Nephron (organoid): Measurements from ENCODE around the gene DACH1.
A peak's percentile ranks its signal among the peaks of the same experiment; 100 is the strongest.

Experiments
- H3K27ac Mint-ChIP-seq, 3 experiments: 2 replicates each; pipeline ENCODE4 v1.8.0; 2020; ENCODE audit warnings: mixed read lengths in 3 of 3, mild to moderate bottlenecking in 2 of 3, moderate library complexity in 1 of 3
- H3K27me3 Mint-ChIP-seq: 2 replicates; pipeline ENCODE4 v1.8.0; 2021; ENCODE audit warnings: low read depth, mild to moderate bottlenecking, moderate library complexity, mixed read lengths
- H3K36me3 Mint-ChIP-seq: 2 replicates; pipeline ENCODE4 v1.8.0; 2020; ENCODE audit warnings: low read depth, mixed read lengths
- H3K4me1 Mint-ChIP-seq: 2 replicates; pipeline ENCODE4 v1.8.0; 2020; ENCODE audit warnings: mixed read lengths
- H3K4me3 Mint-ChIP-seq, 3 experiments: 2 replicates each; pipeline ENCODE4 v1.8.0; 2020; ENCODE audit warnings: mild to moderate bottlenecking in 3 of 3, mixed read lengths in 3 of 3, moderate library complexity in 2 of 3
- H3K9me3 Mint-ChIP-seq: 2 replicates; pipeline ENCODE4 v1.8.0; 2020; ENCODE audit warnings: mixed read lengths
- CTCF ChIP-seq, 3 experiments: fragments of 200-600 bp; sonication (generic); IDR thresholded peaks; one replicate each; pipeline ENCODE4 v1.5.0; 2021; ENCODE audit warnings: antibody characterized with exemption in 3 of 3; ENCODE audit not compliant: unreplicated experiment in 3 of 3

Gene DACH1

GRCh38 chr13:71817335-71817734, 49.7 kb downstream of the DACH1 start:
- no peak overlapping the region for H3K27ac Mint-ChIP-seq
- no peaks in the 10 kb centered on the region for H3K27me3 Mint-ChIP-seq
- H3K4me1 Mint-ChIP-seq: peaks cover 3% of the 10 kb centered on the region
- H3K9me3 Mint-ChIP-seq: no peaks in the 10 kb centered on the region
- peaks cover 49% of the 10 kb centered on the region for H3K36me3 Mint-ChIP-seq
- H3K4me3 Mint-ChIP-seq: no peak overlapping the region
- no peak for TF ChIP-seq CTCF (IDR thresholded peaks at IDR 0.05; ENCODE audit: unreplicated experiment in 3 of 3)

GRCh38 chr13:71814806-71815360, 52.1 kb downstream of the DACH1 start:
- peaks cover 43% of the 10 kb centered on the region for H3K36me3 Mint-ChIP-seq
- peaks cover 3% of the 10 kb centered on the region for H3K4me1 Mint-ChIP-seq
- H3K27me3 Mint-ChIP-seq: no peaks in the 10 kb centered on the region
- H3K9me3 Mint-ChIP-seq: no peaks in the 10 kb centered on the region
- TF ChIP-seq CTCF (IDR thresholded peaks at IDR 0.05; ENCODE audit: unreplicated experiment in 3 of 3): no peak
- H3K4me3 Mint-ChIP-seq: no peak overlapping the region
- H3K27ac Mint-ChIP-seq: peak overlapping the region in 2 of 3 experiments; percentile 26 to 29

GRCh38 chr13:71813187-71813586, 53.8 kb downstream of the DACH1 start:
- no peaks in the 10 kb centered on the region for H3K27me3 Mint-ChIP-seq
- H3K4me1 Mint-ChIP-seq: peaks cover 9% of the 10 kb centered on the region
- peaks cover 31% of the 10 kb centered on the region for H3K36me3 Mint-ChIP-seq
- TF ChIP-seq CTCF (IDR thresholded peaks at IDR 0.05; ENCODE audit: unreplicated experiment in 3 of 3): no peak
- H3K27ac Mint-ChIP-seq: no peak overlapping the region
- H3K9me3 Mint-ChIP-seq: no peaks in the 10 kb centered on the region
- no peak overlapping the region for H3K4me3 Mint-ChIP-seq

GRCh38 chr13:71811344-71811743, 55.7 kb downstream of the DACH1 start:
- no peak overlapping the region for H3K4me3 Mint-ChIP-seq
- no peak for TF ChIP-seq CTCF (IDR thresholded peaks at IDR 0.05; ENCODE audit: unreplicated experiment in 3 of 3)
- peaks cover 22% of the 10 kb centered on the region for H3K36me3 Mint-ChIP-seq
- H3K9me3 Mint-ChIP-seq: no peaks in the 10 kb centered on the region
- H3K4me1 Mint-ChIP-seq: peaks cover 9% of the 10 kb centered on the region
- H3K27me3 Mint-ChIP-seq: no peaks in the 10 kb centered on the region
- no peak overlapping the region for H3K27ac Mint-ChIP-seq

- no peak overlapping the region for H3K4me3 Mint-ChIP-seq
- H3K36me3 Mint-ChIP-seq: peaks cover 12% of the 10 kb centered on the region
- peak overlapping the region in 1 of 3 experiments; percentile 59 for H3K27ac Mint-ChIP-seq
- H3K4me1 Mint-ChIP-seq: peaks cover 6% of the 10 kb centered on the region
- no peaks in the 10 kb centered on the region for H3K9me3 Mint-ChIP-seq
- H3K27me3 Mint-ChIP-seq: no peaks in the 10 kb centered on the region
- TF ChIP-seq CTCF (IDR thresholded peaks at IDR 0.05; ENCODE audit: unreplicated experiment in 3 of 3): no peak
Measured at GRCh38 chr13:71808708-71809107, 58.3 kb downstream of the DACH1 start.

GRCh38 chr13:71806886-71807285, 60.1 kb downstream of the DACH1 start:
- Mint-ChIP-seq H3K27ac (no peak overlapping the region), H3K4me3 (no peak overlapping the region), H3K4me1 (peaks cover 7% of the 10 kb centered on the region), H3K9me3 (no peaks in the 10 kb centered on the region), H3K27me3 (no peaks in the 10 kb centered on the region), H3K36me3 (peaks cover 12% of the 10 kb centered on the region)
- TF ChIP-seq CTCF (IDR thresholded peaks at IDR 0.05; ENCODE audit: unreplicated experiment in 3 of 3): no peak
